GM12873 (cell line): ENCODE results near the gene ICOSLG.

Experiments used
- CTCF ChIP-seq: IDR thresholded peaks from 2 replicates; pipeline ENCODE4 v1.5.1; 2012; ENCODE audit warnings: low read depth, mild to moderate bottlenecking, moderate library complexity, low read length, control low read depth; ENCODE audit not compliant: insufficient read depth; ENCODE audit errors: missing control alignments

Gene ICOSLG

GRCh38 chr21:44271558-44272283, 31.0 kb upstream of the ICOSLG start:
- no peak for TF ChIP-seq CTCF

DNA sequence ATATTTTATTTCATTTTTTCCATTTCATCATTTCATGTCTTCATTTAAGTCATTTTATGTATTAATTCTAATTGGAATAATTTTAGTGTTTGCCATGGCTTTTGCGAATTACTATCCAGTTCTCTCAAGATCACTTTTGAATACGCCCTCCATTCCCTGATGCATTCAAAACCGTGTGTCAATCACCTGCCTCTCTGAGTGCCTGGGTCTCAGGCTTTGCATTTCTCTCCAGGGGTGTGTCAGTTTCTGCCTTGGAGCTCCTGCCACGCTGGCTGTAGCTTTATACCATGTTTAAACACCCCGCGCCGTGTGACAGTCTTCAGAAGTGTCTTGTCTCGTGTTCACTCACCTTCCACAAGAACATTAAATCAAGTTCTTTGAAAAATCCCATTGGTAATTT, 28.3 kb upstream of the ICOSLG start:
- TF ChIP-seq CTCF, result no peak

GRCh38 chr21:44267655-44268142, 27.0 kb upstream of the ICOSLG start:
- peak; percentile 53 for TF ChIP-seq CTCF

DNA sequence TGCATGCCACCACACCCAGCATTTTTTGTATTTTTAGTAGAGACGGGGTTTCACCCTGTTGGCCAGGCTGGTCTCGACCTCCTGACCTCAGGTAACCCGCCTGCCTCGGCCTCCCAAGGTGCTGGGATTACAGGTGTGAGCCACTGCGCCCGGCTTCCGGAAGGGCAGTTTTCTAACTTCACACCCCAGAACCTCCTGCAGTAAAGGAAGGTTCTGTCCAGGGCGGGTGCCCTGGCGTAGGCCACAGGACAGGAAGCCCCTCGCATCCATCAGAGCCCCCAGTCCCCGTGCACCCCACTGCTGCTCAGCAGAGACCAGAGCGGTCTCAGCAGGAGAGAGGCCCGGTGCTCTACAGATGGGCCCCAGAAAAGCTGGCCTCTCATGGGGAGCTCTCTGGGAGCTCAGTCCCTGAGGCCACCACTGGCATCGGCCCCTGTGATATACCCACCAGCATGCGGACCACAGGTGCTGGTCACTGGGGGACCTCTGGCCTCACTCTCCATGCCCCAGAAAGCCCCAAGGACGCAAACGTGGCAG, 25.1 kb upstream of the ICOSLG start:
- no peak for TF ChIP-seq CTCF

DNA sequence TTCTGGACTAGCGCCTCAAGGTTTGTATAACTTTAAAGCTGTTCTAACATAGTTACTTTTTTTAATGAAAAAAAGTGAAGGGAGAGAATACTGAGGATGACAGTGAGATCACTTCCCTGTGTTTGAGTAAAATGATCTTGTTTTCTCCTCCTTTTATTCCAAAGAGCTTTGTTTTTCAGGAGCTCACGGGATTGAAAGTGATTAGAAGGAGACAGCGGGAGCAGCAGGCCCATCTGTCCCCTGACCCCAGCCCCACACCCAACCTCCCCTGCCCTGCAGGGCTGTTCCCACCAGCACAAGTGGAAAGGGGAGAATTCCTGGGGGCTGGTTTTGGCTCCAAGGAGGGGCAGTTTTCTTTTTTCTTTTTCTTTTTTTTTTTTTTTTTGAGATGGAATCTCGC, 23.0 kb upstream of the ICOSLG start:
- no peak for TF ChIP-seq CTCF

DNA sequence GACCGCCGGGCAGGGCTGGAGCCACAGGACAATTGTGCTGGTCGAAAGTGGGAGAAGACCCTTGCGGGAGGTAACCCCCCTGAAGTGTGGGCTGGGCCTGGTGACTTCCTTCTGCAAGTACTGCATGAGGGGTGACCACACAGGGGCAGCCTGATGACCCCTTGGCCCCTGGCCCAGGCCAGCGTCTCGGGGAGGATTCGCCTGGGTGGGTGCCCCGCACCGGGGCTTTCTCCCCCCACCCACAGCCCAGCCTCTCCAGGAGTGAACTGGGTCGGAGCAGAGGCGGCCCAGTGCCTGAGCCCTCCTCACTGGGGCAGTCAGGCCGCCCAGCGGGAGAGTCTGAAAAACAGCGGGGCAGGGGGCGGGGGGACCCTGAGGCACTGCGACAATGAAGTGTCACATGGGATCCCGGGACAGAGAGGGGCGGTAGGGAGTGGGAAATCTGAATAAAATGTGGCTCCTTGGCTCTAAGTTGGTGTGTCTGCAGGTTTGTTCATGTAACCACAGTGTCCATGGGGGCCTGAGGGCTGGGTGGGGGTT, 22.5 kb upstream of the ICOSLG start:
- no peak for TF ChIP-seq CTCF

DNA sequence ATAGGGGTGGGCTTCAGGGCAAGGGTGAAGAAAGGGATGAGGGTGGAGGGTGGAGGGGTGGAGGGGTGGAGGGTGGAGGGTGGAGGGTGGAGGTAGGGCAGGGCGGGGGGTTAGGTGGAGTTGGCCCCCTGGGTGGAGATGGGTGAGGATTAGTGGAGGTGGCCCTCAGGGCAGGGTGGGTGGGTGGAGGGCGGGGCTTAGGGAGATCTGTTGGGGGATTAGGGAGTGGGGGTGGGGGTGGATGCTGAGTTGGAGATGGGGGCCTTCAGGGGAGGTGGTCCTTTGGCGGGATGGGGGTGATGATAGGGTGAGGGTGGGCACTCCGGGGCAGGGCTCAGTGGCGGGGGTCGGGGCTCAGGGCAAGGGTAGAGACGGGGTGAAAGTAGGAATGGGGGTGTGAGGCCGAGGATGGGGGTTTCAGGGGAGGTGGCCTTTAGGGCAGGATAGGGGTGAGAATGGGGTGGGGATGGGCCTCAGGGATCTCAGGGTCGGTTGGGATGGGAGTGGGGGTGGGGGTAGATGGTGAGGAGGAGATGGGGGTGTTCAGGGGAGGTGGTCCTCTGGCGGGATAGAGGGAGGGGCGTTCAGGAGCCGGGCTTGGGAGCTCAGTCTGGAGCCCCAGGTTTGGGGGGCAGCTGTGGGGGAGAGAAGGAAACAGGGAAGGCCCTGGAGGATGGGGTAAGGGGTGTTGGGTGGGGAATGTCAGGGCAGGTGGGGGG, 21.8 kb upstream of the ICOSLG start:
- TF ChIP-seq CTCF, result no peak
